H9 (cell line): ENCODE measurements around the gene PIEZO2. TPM values are rescaled to one million over a fixed set of nuclear protein-coding genes. Genes with fewer than 3 reads are reported as not detected.

Experiments used
- DNase-seq: peaks from one replicate; pipeline ENCODE4 v3.0.0-alpha.2; 2017
- H2AFZ ChIP-seq: one replicate; pipeline ENCODE4 v1.6.1; 2013; ENCODE audit warnings: mild to moderate bottlenecking, low read length, control low read depth, moderate library complexity
- H2AK5ac ChIP-seq: 2 replicates; pipeline ENCODE4 v1.6.1; 2013; ENCODE audit warnings: low read length, control low read depth, mixed read lengths; ENCODE audit not compliant: insufficient read length
- H2BK120ac ChIP-seq: one replicate; pipeline ENCODE4 v1.6.1; 2013; ENCODE audit warnings: low read depth, mild to moderate bottlenecking, low read length, control low read depth, inconsistent platforms; ENCODE audit not compliant: poor library complexity, severe bottlenecking
- H2BK12ac ChIP-seq: 2 replicates; pipeline ENCODE4 v1.6.1; 2013; ENCODE audit warnings: low read length, control low read depth, mixed read lengths, low read depth; ENCODE audit not compliant: insufficient read length
- H2BK15ac ChIP-seq: 2 replicates; pipeline ENCODE4 v1.6.1; 2013; ENCODE audit warnings: low read depth, low read length, control low read depth
- H2BK20ac ChIP-seq: one replicate; pipeline ENCODE4 v1.6.1; 2013; ENCODE audit warnings: low read depth, mild to moderate bottlenecking, low read length, control low read depth, inconsistent platforms; ENCODE audit not compliant: poor library complexity, severe bottlenecking
- H2BK5ac ChIP-seq: 2 replicates; pipeline ENCODE4 v1.6.1; 2013; ENCODE audit warnings: low read length, control low read depth, mixed read lengths; ENCODE audit not compliant: insufficient read length
- H3K14ac ChIP-seq: 2 replicates; pipeline ENCODE4 v1.6.1; 2013; ENCODE audit warnings: low read length, control low read depth; ENCODE audit not compliant: insufficient read depth
- H3K18ac ChIP-seq: 2 replicates; pipeline ENCODE4 v1.6.1; 2013; ENCODE audit warnings: low read depth, mild to moderate bottlenecking, mixed read lengths, low read length, control low read depth; ENCODE audit not compliant: insufficient read length
- H3K23ac ChIP-seq: 2 replicates; pipeline ENCODE4 v1.6.1; 2013; ENCODE audit warnings: low read length, control low read depth, mixed read lengths, low read depth; ENCODE audit not compliant: insufficient read length
- H3K23me2 ChIP-seq: 2 replicates; pipeline ENCODE4 v1.6.1; 2013; ENCODE audit warnings: low read depth, mild to moderate bottlenecking, mixed read lengths, low read length, control low read depth; ENCODE audit not compliant: insufficient read length, poor library complexity, severe bottlenecking
- H3K27ac ChIP-seq: 2 replicates; pipeline ENCODE4 v1.5.1; 2013; ENCODE audit warnings: low read length, control low read depth, mixed read lengths, low read depth; ENCODE audit not compliant: insufficient read length
- H3K27me3 ChIP-seq: 2 replicates; pipeline ENCODE4 v1.6.1; 2013; ENCODE audit warnings: low read length, control low read depth, inconsistent platforms; ENCODE audit not compliant: insufficient read depth
- H3K4ac ChIP-seq: 2 replicates; pipeline ENCODE4 v1.6.1; 2013; ENCODE audit warnings: low read depth, mild to moderate bottlenecking, control low read depth, inconsistent platforms, low read length, moderate library complexity
- H3K4me1 ChIP-seq: 2 replicates; pipeline ENCODE4 v1.6.1; 2013; ENCODE audit warnings: low read length, control low read depth, inconsistent platforms; ENCODE audit not compliant: insufficient read depth
- H3K4me2 ChIP-seq: 2 replicates; pipeline ENCODE4 v1.6.1; 2013; ENCODE audit warnings: low read length, control low read depth, mixed read lengths; ENCODE audit not compliant: insufficient read length, insufficient read depth
- H3K56ac ChIP-seq: 2 replicates; pipeline ENCODE4 v1.6.1; 2013; ENCODE audit warnings: low read depth, mild to moderate bottlenecking, mixed read lengths, low read length, control low read depth; ENCODE audit not compliant: insufficient read length
- H3K79me1 ChIP-seq: 2 replicates; pipeline ENCODE4 v1.6.1; 2013; ENCODE audit warnings: low read depth, mild to moderate bottlenecking, moderate library complexity, low read length, control low read depth, inconsistent platforms; ENCODE audit not compliant: insufficient read depth, poor library complexity, severe bottlenecking
- H3K79me2 ChIP-seq: 2 replicates; pipeline ENCODE4 v1.6.1; 2013; ENCODE audit warnings: low read length, control low read depth, inconsistent platforms; ENCODE audit not compliant: insufficient read depth
- H3K9ac ChIP-seq: 2 replicates; pipeline ENCODE4 v1.6.1; 2013; ENCODE audit warnings: low read length, control low read depth, mixed read lengths; ENCODE audit not compliant: insufficient read length; ENCODE audit errors: extremely low read depth
- H3K9me3 ChIP-seq: one replicate; pipeline ENCODE4 v1.6.1; 2013; ENCODE audit warnings: low read depth, low read length, inconsistent platforms; ENCODE audit not compliant: control insufficient read depth
- H3T11ph ChIP-seq: one replicate; pipeline ENCODE4 v1.6.1; 2013; ENCODE audit warnings: mild to moderate bottlenecking, low read length, control low read depth, inconsistent platforms
- H4K20me1 ChIP-seq: one replicate; pipeline ENCODE4 v1.6.1; 2013; ENCODE audit not compliant: control insufficient read depth, insufficient read length, insufficient read depth
- H4K5ac ChIP-seq: 2 replicates; pipeline ENCODE4 v1.6.1; 2013; ENCODE audit warnings: low read depth, mild to moderate bottlenecking, mixed read lengths, low read length, control low read depth; ENCODE audit not compliant: insufficient read length
- H4K8ac ChIP-seq: replicated peaks from 2 replicates; pipeline ENCODE4 v1.6.1; 2013; ENCODE audit warnings: low read length, control low read depth, mixed read lengths, low read depth; ENCODE audit not compliant: insufficient read length
- H4K91ac ChIP-seq: 2 replicates; pipeline ENCODE4 v1.6.1; 2013; ENCODE audit warnings: low read depth, mild to moderate bottlenecking, moderate library complexity, mixed read lengths, low read length, control low read depth; ENCODE audit not compliant: insufficient read length
- H3K27ac Mint-ChIP-seq, 3 experiments: 2 replicates in 2 of 3; 3 replicates in 1 of 3; pipeline ENCODE4 v1.8.0; 2020 to 2021; ENCODE audit warnings: mixed read lengths in 3 of 3, mild to moderate bottlenecking in 1 of 3, moderate library complexity in 1 of 3
- H3K27me3 Mint-ChIP-seq: 2 replicates; pipeline ENCODE4 v1.8.0; 2021; ENCODE audit warnings: low read depth, mild to moderate bottlenecking, moderate library complexity, mixed read lengths
- H3K36me3 Mint-ChIP-seq, 3 experiments: 2 replicates in 2 of 3; 3 replicates in 1 of 3; pipeline ENCODE4 v1.8.0; 2020 to 2021; ENCODE audit warnings: low read depth in 3 of 3, mixed read lengths in 3 of 3; ENCODE audit not compliant: insufficient read depth in 1 of 3
- H3K4me1 Mint-ChIP-seq, 2 experiments: 2 replicates each; pipeline ENCODE4 v1.8.0; 2020; ENCODE audit warnings: mixed read lengths in 2 of 2
- H3K4me3 Mint-ChIP-seq, 2 experiments: 2 replicates in 1 of 2; 3 replicates in 1 of 2; pipeline ENCODE4 v1.8.0; 2020 to 2021; ENCODE audit warnings: mild to moderate bottlenecking in 2 of 2, mixed read lengths in 2 of 2, moderate library complexity in 1 of 2
- H3K9me3 Mint-ChIP-seq, 2 experiments: 2 replicates in 1 of 2; 3 replicates in 1 of 2; pipeline ENCODE4 v1.8.0; 2020; ENCODE audit warnings: mild to moderate bottlenecking in 2 of 2, mixed read lengths in 2 of 2, moderate library complexity in 1 of 2
- CTCF ChIP-seq: fragments of 200-600 bp; sonication (generic); conservative IDR thresholded peaks from 3 replicates; pipeline ENCODE4 v1.8.0; 2021; ENCODE audit warnings: antibody characterized with exemption, mild to moderate bottlenecking
- WGBS: extraction: QIAGEN DNeasy Blood & Tissue Kit; methylation state at CpG from one replicate; pipeline ENCODE4 v1.1.7; 2013; ENCODE audit warnings: missing lambda C conversion rate, low lambda C conversion rate, mixed read lengths; ENCODE audit not compliant: insufficient read length; ENCODE audit errors: extremely low coverage; 5-methylcytosine and 5-hydroxymethylcytosine counted together
- total RNA-seq: library from RNA; stranded (reverse); gene quantifications from 2 replicates; pipeline ENCODE4 v1.2.1, GENCODE V29; 2021

PIEZO2 gene
- total RNA-seq, 1 experiment from 2014 or later, result 3.9 TPM

- TF ChIP-seq CTCF, result no peak
- Histone ChIP-seq H3K79me2 (no peaks in the 10 kb centered on the region), H3K14ac (no peak overlapping the region), H4K8ac (no peak overlapping the region), H2BK5ac (no peak overlapping the region), H2BK15ac (no peak overlapping the region), H2AFZ (no peak overlapping the region), H4K91ac (no peak overlapping the region), H2AK5ac (no peak overlapping the region), H3K4me1 (peaks cover 9% of the 10 kb centered on the region; the same call in 1 of the 2 replicates), H3K4ac (no peak overlapping the region), H3T11ph (no peak overlapping the region), H2BK12ac (no peak overlapping the region), H3K23ac (no peak overlapping the region), H3K27me3 (peaks cover 4% of the 10 kb centered on the region; the same call in 1 of the 2 replicates), H3K27ac (no peak overlapping the region), H3K23me2 (peaks cover 10% of the 10 kb centered on the region), H4K5ac (no peak overlapping the region), H3K79me1 (no peaks in the 10 kb centered on the region), H3K9me3 (no peaks in the 10 kb centered on the region), H2BK20ac (no peak overlapping the region), H3K56ac (no peak overlapping the region), H2BK120ac (no peak overlapping the region), H4K20me1 (no peaks in the 10 kb centered on the region), H3K18ac (no peak overlapping the region), H3K4me2 (no peak overlapping the region), H3K9ac (no peak overlapping the region)
- Mint-ChIP-seq H3K36me3 (no peaks in the 10 kb centered on the region; a peak in 2 of 7 replicates), H3K4me3 (no peak overlapping the region), H3K27me3 (peaks cover 29% of the 10 kb centered on the region), H3K4me1 (peaks cover 22 to 25% of the 10 kb centered on the region in 2 experiments), H3K27ac (no peak overlapping the region), H3K9me3 (no peaks in the 10 kb centered on the region; a peak in 1 of 5 replicates)
- no CpG with 5 or more reads among the region's 2 CpGs for WGBS
- DNase-seq, result no peak
Observed at GRCh38 chr18:11153097-11153496, 3.7 kb upstream of the PIEZO2 start.
